Measurements from ENCODE around the gene ZG16. TPM values are rescaled to one million over a fixed set of nuclear protein-coding genes. Genes with fewer than 3 reads are reported as not detected.
"Not testable (repeated sequence)": the region's sequence is repeated elsewhere in the genome, so short reads cannot be mapped to it uniquely, and the experiment has no call there.

ZG16 gene
- total RNA-seq, 1 donor from 2014 or later: not detected

DNA sequence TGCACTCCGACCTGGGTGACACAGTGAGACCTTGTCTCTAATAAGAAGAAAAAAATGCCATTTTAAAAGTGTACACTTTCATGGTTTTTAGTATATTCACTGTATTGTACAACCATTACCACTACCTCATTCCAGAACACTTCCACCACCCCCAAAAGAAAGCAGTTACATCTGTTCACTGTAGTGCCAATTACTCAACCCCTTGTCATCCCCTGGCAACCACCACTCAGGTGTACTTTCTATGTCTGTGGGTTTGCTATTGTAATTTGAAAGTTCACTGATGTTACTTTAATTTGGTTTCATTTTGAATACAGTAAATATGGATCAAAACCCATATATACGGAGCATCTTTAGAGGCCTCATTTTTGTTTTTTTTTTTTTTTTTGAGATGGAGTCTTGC lies 6.1 kb downstream of the ZG16 start:
- intact Hi-C loops (cut with micrococcal nuclease): loop anchor here (2.0 kb wide), 1 partner anchor 31 kb away; no protein-coding TSS in a partner anchor

DNA sequence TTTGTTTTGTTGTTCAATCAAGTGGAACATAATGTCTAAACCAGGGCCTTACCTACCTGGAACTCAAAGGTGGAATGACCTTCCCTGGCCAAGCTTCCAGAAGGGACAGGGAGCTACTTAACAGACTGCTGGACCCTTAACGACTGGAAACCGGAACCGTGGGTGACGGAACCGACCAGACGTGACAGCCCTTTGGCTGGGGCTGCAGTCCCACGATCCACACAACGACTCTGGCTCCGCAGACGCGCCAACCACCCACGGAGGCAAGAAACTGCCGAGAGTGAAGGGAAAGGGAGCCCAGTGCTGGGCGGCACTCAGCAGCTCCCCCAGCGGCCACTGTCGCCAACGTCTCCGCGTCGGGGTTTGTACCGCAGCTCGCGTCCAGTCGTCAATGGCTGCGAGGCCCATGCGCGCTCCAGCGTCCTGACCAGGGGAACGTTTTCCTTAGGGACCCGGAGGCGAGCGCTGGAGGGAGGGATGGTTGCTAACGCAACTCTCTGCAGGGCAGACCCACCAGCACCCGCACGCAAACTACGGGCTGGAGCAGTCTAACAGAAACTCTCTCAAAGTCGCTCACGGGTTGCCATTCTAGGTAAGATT lies 6.9 kb downstream of the ZG16 start:
- intact Hi-C loops (cut with micrococcal nuclease): loop anchor here (1.0 to 2.0 kb wide), 2 partner anchors 30 to 84 kb away; no protein-coding TSS in a partner anchor

GRCh38 chr16:29787155-29787554 lies 9.1 kb downstream of the ZG16 start:
- intact Hi-C loops (cut with micrococcal nuclease): not testable (repeated sequence)

GRCh38 chr16:29789775-29790182 lies 11.7 kb downstream of the ZG16 start:
- intact Hi-C loops (cut with micrococcal nuclease): loop anchor here (1.0 to 2.0 kb wide), 4 partner anchors 16 to 89 kb away; partner anchors contain the start of gene PAGR1

- intact Hi-C loops (cut with micrococcal nuclease): loop anchor here (1.0 to 2.0 kb wide), 4 partner anchors 15 to 90 kb away; partner anchors contain the start of gene PAGR1
Observed at GRCh38 chr16:29790183-29790948, 12.3 kb downstream of the ZG16 start, which contains the start of gene KIF22. KIF22 (plus strand) TSS chr16:29790751; CDS start chr16:29790760, 9 bp downstream.

- intact Hi-C loops (cut with micrococcal nuclease): loop anchor here (1.0 to 2.0 kb wide), 4 partner anchors 14 to 90 kb away; partner anchors contain the start of gene PAGR1
Observed at GRCh38 chr16:29790949-29791844, 13.1 kb downstream of the ZG16 start.

GRCh38 chr16:29791845-29792807 lies 14.1 kb downstream of the ZG16 start:
- intact Hi-C loops (cut with micrococcal nuclease): loop anchor here (2.0 kb wide), 3 partner anchors 25 to 91 kb away; partner anchors contain the start of gene PAGR1

GRCh38 chr16:29793153-29793552 lies 15.1 kb downstream of the ZG16 start:
- intact Hi-C loops (cut with micrococcal nuclease): not testable (repeated sequence)

DNA sequence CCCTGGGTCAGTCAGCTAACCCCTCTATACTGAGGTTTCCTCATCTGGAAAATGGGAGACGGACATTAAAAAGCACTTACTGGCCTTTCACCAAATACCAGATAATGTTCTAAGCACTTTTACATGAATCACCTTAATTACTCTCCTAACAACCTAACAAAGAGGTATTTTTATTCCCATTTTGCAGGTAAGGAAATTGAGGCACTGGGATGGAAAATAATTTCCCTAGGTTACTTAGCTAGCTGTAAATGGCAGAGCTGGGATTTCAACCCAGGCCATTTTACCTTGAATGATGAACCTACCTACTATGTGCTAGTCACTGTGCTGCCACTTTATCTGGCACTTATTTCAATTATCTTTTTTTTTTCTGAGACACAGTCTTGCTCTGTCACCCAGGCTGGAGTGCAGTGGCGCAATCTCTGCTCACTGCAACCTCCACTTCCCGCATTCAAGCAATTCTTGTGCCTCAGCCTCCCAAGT lies 16.2 kb downstream of the ZG16 start:
- intact Hi-C loops (cut with micrococcal nuclease): no loop called here

DNA sequence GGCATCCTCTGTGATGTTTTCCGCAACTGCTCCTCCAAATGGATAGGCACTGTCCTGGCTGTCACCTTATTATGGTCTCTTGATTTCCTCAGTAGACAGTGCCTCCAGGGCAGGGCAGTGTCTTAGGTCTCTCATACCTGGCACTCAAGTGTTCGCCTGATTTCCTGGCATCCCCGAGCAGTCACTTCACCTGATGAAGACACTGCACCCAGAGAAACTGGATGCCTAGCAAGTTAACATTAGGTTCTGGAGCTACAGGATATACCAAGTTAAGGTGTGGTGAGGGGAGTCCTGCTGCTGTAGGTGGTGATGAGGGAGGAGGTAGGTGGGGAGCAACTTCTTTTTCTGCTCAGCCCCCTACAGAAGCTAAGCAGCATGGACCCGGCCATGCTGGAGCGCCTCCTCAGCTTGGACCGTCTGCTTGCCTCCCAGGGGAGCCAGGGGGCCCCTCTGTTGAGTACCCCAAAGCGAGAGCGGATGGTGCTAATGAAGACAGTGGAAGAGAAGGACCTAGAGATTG lies 24.4 kb downstream of the ZG16 start:
- intact Hi-C loops (cut with micrococcal nuclease): no loop called here

DNA sequence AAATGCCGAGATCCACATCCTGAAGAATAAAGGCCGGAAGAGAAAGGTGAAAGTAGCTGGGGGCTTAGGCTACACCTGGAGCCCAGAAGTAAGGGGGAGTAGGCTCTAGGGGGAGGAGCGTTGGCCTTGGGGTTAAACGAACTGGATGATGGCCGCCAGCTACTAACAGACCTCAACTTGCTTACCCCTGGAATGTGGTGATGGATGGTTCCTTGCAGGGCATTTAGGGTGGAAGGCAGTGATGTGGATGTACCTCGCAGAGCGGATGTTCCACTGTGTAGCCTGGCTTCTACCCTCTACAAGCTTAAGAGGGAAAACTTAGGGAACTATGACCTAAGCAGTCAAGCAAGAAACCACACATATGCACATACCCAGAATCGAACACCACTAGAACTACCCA lies 26.0 kb downstream of the ZG16 start:
- intact Hi-C loops (cut with micrococcal nuclease): loop anchor here (2.0 kb wide), 2 partner anchors 17 to 855 kb away; partner anchors contain the start of genes FBRS and MVP

- intact Hi-C loops (cut with micrococcal nuclease): loop anchor here (1.0 to 5.0 kb wide), 8 partner anchors 12 to 1268 kb away; partner anchors contain the start of genes CDIPT, FBRS, KIF22 and MVP
Observed at GRCh38 chr16:29804455-29805231, 26.6 kb downstream of the ZG16 start.

- intact Hi-C loops (cut with micrococcal nuclease): loop anchor here (1.0 to 5.0 kb wide), 9 partner anchors 11 to 1267 kb away; partner anchors contain the start of genes CDIPT, FBRS, KIF22 and MVP
Observed at GRCh38 chr16:29805232-29806098, 27.4 kb downstream of the ZG16 start.

- intact Hi-C loops (cut with micrococcal nuclease): loop anchor here (1.0 to 5.0 kb wide), 4 partner anchors 60 to 1266 kb away; partner anchors contain the start of genes SRCAP, ZNF646 and ZNF668
Observed at GRCh38 chr16:29806099-29806579, 28.1 kb downstream of the ZG16 start, which contains the start of gene MAZ. MAZ (plus strand) TSS chr16:29806529; CDS start chr16:29806702, 173 bp downstream.

- intact Hi-C loops (cut with micrococcal nuclease): loop anchor here (1.0 to 5.0 kb wide), 4 partner anchors 61 to 1265 kb away; partner anchors contain the start of genes SRCAP, ZNF646 and ZNF668
Observed at GRCh38 chr16:29806641-29807425, 28.8 kb downstream of the ZG16 start.
